ENCODE results near the gene PRPF40A. TPM values are rescaled to one million over a fixed set of nuclear protein-coding genes. Genes with fewer than 3 reads are reported as not detected.
A peak's percentile ranks its signal among the peaks of the same experiment; 100 is the strongest.

The PRPF40A gene
- polyA plus RNA-seq, 6 donors from 2014 or later, result 90.7 to 139 (median 118) TPM

DNA sequence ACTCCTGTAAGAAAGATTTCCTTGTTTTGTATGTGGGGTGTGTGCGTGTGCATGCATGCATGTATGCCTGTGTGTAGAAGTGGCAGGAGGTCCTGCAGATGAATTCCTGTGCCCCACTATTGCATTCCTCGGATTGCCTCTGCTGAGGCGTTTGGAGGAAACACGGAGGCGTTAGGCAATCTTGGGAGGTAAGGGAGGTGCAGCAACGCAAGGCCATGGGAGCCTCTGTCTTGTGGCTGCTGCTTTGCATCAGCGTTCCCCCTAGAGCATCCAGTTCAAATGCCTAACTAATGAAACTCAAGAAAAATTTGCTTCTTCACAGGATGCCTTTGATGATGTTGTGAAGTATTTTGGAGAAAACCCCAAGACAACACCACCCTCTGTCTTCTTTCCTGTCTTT lies 80.0 kb downstream of the PRPF40A start:
- Mint-ChIP-seq H3K4me1 (peaks cover 3 to 6% (median 4%) of the 10 kb centered on the region in 3 donors), H3K9me3 (no peaks in the 10 kb centered on the region), H3K27ac (no peak overlapping the region), H3K36me3 (no peaks in the 10 kb centered on the region), H3K27me3 (no peaks in the 10 kb centered on the region), H3K4me3 (no peak overlapping the region)
- DNase-seq (no peak), ATAC-seq (ENCODE audit: low read depth in 2 of 2) (no peak)

DNA sequence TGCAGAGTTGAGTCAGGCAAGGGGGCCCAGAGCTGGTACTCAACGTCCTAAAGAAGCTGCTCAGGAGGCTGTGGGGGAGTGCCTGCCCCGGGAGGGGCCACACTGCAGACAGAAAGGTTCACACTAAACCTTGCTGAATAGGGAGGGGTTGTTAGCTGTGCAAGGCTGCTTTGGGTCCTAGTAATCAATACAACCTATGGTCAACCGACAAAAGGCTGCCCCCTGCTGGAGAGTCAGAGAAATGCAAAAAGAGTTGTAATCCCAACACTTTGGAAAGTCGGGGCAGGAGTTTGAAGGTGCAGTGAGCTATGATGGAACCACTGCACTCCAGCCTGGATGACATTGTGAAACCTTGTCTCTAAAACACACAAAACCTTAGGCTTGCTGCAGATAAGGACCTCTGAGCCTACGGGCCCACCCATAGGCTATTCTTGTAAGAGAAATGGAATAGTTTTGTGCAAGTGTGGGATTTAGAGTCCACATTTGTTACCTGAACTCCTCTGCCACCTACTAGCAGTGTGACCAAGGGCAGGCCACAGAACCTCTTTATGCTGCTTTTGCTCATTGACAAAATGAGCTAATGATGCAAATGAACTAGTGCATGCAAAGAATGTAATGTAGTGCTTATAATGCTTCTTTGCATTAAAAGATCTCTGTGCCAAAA lies 81.5 kb downstream of the PRPF40A start:
- ATAC-seq (ENCODE audit: low read depth in 2 of 2) (peak; percentile 54 to 69), DNase-seq (peak; percentile 54)
- no peak overlapping the region for H3K4me3 Mint-ChIP-seq
- no peaks in the 10 kb centered on the region for H3K27me3 Mint-ChIP-seq
- peak overlapping the region in 2 of 6 donors; percentile 15 to 58 for H3K27ac Mint-ChIP-seq
- H3K4me1 Mint-ChIP-seq, result peaks cover 3 to 6% (median 4%) of the 10 kb centered on the region in 3 donors
- H3K9me3 Mint-ChIP-seq, result no peaks in the 10 kb centered on the region
- no peaks in the 10 kb centered on the region for H3K36me3 Mint-ChIP-seq

DNA sequence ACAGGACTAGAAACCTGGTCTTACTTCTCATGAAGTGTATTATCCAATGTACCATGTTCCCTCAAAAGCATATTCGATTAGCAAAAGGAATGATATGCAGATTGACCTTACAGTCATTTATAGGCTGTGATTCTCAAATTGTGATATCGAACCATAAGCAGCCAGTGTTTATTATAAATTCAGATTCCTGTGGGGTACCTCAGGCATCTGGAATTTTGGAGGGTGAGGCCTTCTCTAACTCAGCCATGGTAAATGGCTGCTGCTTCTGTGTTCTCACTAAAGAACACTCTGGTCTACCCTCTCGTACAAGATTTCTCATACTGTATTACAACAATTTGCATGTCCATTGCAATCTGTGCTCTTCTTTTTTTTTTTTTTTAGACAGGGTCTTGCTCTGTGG lies 84.5 kb downstream of the PRPF40A start:
- ATAC-seq (ENCODE audit: low read depth in 2 of 2) (no peak), DNase-seq (no peak)
- peaks cover 3 to 6% (median 4%) of the 10 kb centered on the region in 3 donors for H3K4me1 Mint-ChIP-seq
- no peaks in the 10 kb centered on the region for H3K9me3 Mint-ChIP-seq
- H3K27ac Mint-ChIP-seq, result no peak overlapping the region
- no peaks in the 10 kb centered on the region for H3K27me3 Mint-ChIP-seq
- H3K4me3 Mint-ChIP-seq, result no peak overlapping the region
- no peaks in the 10 kb centered on the region for H3K36me3 Mint-ChIP-seq

GRCh38 chr2:152630466-152630865 lies 86.8 kb downstream of the PRPF40A start:
- ATAC-seq (ENCODE audit: low read depth in 2 of 2) (no peak), DNase-seq (no peak)
- H3K9me3 Mint-ChIP-seq, result no peaks in the 10 kb centered on the region
- H3K36me3 Mint-ChIP-seq, result no peaks in the 10 kb centered on the region
- H3K27ac Mint-ChIP-seq, result no peak overlapping the region
- peaks cover 0 to 2% (median 2%) of the 10 kb centered on the region in 3 donors for H3K4me1 Mint-ChIP-seq
- no peak overlapping the region for H3K4me3 Mint-ChIP-seq
- no peaks in the 10 kb centered on the region for H3K27me3 Mint-ChIP-seq

GRCh38 chr2:152629202-152629601 lies 88.1 kb downstream of the PRPF40A start:
- DNase-seq (no peak), ATAC-seq (ENCODE audit: low read depth in 2 of 2) (no peak)
- Mint-ChIP-seq H3K4me3 (no peak overlapping the region), H3K27me3 (no peaks in the 10 kb centered on the region), H3K4me1 (no peaks in the 10 kb centered on the region), H3K27ac (no peak overlapping the region), H3K36me3 (no peaks in the 10 kb centered on the region), H3K9me3 (no peaks in the 10 kb centered on the region)

- no peak for DNase-seq
- H3K36me3 Mint-ChIP-seq, result no peaks in the 10 kb centered on the region
- no peaks in the 10 kb centered on the region for H3K27me3 Mint-ChIP-seq
- ATAC-seq (ENCODE audit: low read depth in 2 of 2), result no peak
- H3K9me3 Mint-ChIP-seq, result no peaks in the 10 kb centered on the region
- H3K27ac Mint-ChIP-seq, result no peak overlapping the region
- H3K4me3 Mint-ChIP-seq, result no peak overlapping the region
- no peaks in the 10 kb centered on the region for H3K4me1 Mint-ChIP-seq
Observed at GRCh38 chr2:152627351-152627957, 89.8 kb downstream of the PRPF40A start.

DNA sequence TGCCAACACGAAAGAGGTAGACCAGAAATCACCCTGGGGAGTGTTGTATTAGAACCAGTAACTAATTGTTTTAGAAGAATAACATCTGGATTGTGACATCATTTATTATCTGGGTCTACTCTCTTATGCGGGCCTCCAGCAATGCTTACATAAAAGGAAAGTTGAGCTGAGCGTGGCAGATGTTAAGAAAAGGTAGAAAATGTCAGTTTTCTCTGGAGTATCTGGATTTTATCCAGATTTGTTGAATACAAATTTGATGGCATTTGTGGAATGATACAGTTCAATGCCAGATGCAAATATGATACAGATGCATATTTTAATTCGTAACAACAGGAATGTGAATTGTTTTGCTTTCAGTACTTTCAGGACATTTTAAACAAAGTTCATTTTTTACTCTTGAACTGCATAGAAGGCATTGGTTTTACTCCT lies 90.3 kb downstream of the PRPF40A start:
- DNase-seq, result no peak
- Mint-ChIP-seq H3K4me3 (no peak overlapping the region), H3K27me3 (no peaks in the 10 kb centered on the region), H3K9me3 (no peaks in the 10 kb centered on the region), H3K36me3 (no peaks in the 10 kb centered on the region), H3K27ac (no peak overlapping the region), H3K4me1 (no peaks in the 10 kb centered on the region)
- no peak for ATAC-seq (ENCODE audit: low read depth in 2 of 2)

GRCh38 chr2:152624805-152625204 lies 92.5 kb downstream of the PRPF40A start:
- no peaks in the 10 kb centered on the region for H3K36me3 Mint-ChIP-seq
- ATAC-seq (ENCODE audit: low read depth in 2 of 2), result no peak
- no peak overlapping the region for H3K4me3 Mint-ChIP-seq
- no peak for DNase-seq
- no peaks in the 10 kb centered on the region for H3K4me1 Mint-ChIP-seq
- no peaks in the 10 kb centered on the region for H3K9me3 Mint-ChIP-seq
- H3K27ac Mint-ChIP-seq, result no peak overlapping the region
- H3K27me3 Mint-ChIP-seq, result no peaks in the 10 kb centered on the region

- DNase-seq (no peak), ATAC-seq (ENCODE audit: low read depth in 2 of 2) (no peak)
- H3K27ac Mint-ChIP-seq, result no peak overlapping the region
Observed at GRCh38 chr2:152623775-152624174, 93.5 kb downstream of the PRPF40A start.

DNA sequence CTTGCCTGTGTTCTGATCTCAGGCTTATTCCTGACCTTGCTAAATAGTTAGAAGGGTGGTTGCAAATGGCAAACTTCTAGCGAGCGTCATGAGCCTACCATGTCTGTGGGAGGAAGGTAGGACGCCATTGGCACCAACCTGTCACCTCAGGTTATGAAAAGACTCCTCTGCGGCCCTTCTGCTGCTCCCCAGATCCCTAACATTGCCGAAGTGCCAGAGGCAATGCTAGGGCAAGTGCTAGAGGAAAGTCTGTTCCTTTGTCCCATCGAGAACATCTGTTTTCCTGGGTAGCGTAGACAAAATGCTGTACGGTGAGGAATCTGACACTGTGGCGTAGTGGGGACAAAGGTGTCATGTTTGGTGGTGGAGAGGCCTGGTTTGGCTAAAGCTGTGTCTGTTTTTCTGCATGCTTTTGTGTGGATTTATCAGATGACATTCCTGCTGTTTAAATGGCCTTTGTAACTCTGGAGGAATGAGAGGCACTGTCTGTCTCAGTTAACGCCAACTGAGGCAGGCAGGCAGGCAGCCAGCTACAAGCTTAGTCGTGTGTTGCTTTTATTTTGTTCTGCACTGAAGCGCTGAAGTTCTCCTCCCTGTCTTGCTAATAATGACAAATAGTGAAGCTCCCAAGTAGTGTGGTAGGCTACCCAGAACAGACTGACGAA lies 94.1 kb downstream of the PRPF40A start:
- H3K27me3 Mint-ChIP-seq, result no peaks in the 10 kb centered on the region
- H3K4me3 Mint-ChIP-seq, result no peak overlapping the region
- no peaks in the 10 kb centered on the region for H3K9me3 Mint-ChIP-seq
- ATAC-seq (ENCODE audit: low read depth in 2 of 2) (no peak), DNase-seq (no peak)
- peak overlapping the region in 1 of 6 donors; percentile 47 for H3K27ac Mint-ChIP-seq
- no peaks in the 10 kb centered on the region for H3K36me3 Mint-ChIP-seq
- H3K4me1 Mint-ChIP-seq, result no peaks in the 10 kb centered on the region

More at GRCh38 chr2:152623775-152624174, 93.5 kb downstream of the PRPF40A start:
- Mint-ChIP-seq H3K36me3 (no peaks in the 10 kb centered on the region), H3K9me3 (no peaks in the 10 kb centered on the region), H3K27me3 (no peaks in the 10 kb centered on the region), H3K4me3 (no peak overlapping the region), H3K4me1 (no peaks in the 10 kb centered on the region)

DNA sequence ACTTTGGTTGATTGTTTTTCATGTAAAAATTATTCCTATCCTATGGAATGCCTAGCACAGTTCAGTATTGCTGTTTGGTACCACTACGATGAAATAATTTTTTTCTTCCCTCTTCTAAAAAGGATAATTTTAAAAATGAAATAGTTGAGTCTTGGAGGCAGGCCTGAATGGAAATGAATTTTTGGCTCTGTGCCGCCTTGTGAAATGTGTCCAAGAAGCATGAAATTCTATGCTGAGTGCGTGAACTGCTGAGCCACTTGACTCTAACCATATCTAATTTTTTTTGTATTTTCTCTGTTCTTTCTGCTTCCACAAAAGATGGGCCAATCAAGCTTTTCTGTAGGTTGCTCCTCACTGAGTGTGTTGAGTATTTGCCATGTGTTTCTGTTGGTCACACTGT lies 95.0 kb downstream of the PRPF40A start:
- no peak overlapping the region for H3K27ac Mint-ChIP-seq
- ATAC-seq (ENCODE audit: low read depth in 2 of 2) (no peak), DNase-seq (no peak)
- no peaks in the 10 kb centered on the region for H3K27me3 Mint-ChIP-seq
- H3K4me3 Mint-ChIP-seq, result no peak overlapping the region
- no peaks in the 10 kb centered on the region for H3K9me3 Mint-ChIP-seq
- no peaks in the 10 kb centered on the region for H3K36me3 Mint-ChIP-seq
- no peaks in the 10 kb centered on the region for H3K4me1 Mint-ChIP-seq

DNA sequence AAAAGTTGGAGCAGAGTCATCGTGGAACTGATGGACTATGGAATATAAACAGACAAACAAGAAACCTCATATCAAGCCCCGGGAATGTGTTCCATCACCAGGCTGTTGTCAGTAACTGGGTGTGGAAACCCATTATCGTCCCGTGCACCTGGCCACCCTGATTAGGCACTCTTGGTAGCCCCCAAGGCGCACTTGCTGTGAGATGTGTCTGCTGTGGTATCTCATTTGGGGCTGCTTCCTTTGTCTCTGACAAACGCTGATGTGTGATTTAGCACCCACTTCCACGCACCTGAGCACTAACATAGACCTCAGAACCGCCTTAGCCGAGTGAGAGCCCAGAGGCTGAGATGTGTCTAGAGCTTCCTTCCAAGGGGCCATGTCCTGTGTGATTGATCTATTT lies 96.3 kb downstream of the PRPF40A start:
- ATAC-seq (ENCODE audit: low read depth in 2 of 2), result no peak
- Mint-ChIP-seq H3K4me1 (no peaks in the 10 kb centered on the region), H3K4me3 (no peak overlapping the region), H3K27ac (no peak overlapping the region), H3K27me3 (no peaks in the 10 kb centered on the region), H3K36me3 (no peaks in the 10 kb centered on the region), H3K9me3 (no peaks in the 10 kb centered on the region)
- no peak for DNase-seq

- H3K27ac Mint-ChIP-seq, result no peak overlapping the region
- DNase-seq (no peak), ATAC-seq (ENCODE audit: low read depth in 2 of 2) (no peak)
- no peaks in the 10 kb centered on the region for H3K4me1 Mint-ChIP-seq
- H3K4me3 Mint-ChIP-seq, result no peak overlapping the region
- H3K27me3 Mint-ChIP-seq, result no peaks in the 10 kb centered on the region
- H3K36me3 Mint-ChIP-seq, result no peaks in the 10 kb centered on the region
- no peaks in the 10 kb centered on the region for H3K9me3 Mint-ChIP-seq
Observed at GRCh38 chr2:152620208-152620607, 97.1 kb downstream of the PRPF40A start.

- peaks cover 6 to 10% (median 10%) of the 10 kb centered on the region in 3 donors for H3K4me1 Mint-ChIP-seq
- H3K27me3 Mint-ChIP-seq, result no peaks in the 10 kb centered on the region
- H3K9me3 Mint-ChIP-seq, result no peaks in the 10 kb centered on the region
- ATAC-seq (ENCODE audit: low read depth in 2 of 2) (no peak), DNase-seq (no peak)
- H3K4me3 Mint-ChIP-seq, result no peak overlapping the region
- H3K27ac Mint-ChIP-seq, result no peak overlapping the region
- H3K36me3 Mint-ChIP-seq, result no peaks in the 10 kb centered on the region
Observed at GRCh38 chr2:152618193-152618564, 99.1 kb downstream of the PRPF40A start.

Measured in naive B cell (primary cell).